Esophagus mucosa (tissue), 1 donor: ENCODE measurements around the gene CAMK2B. TPM values are rescaled to one million over a fixed set of nuclear protein-coding genes. Genes with fewer than 3 reads are reported as not detected.

Source experiments
- total RNA-seq: library from RNA; stranded (reverse); gene quantifications from one replicate; pipeline ENCODE4 v1.2.4, GENCODE V29; 2023
- donor health status: DM: yes; HTN: yes; CAD: no.

The CAMK2B gene
- total RNA-seq, 1 donor from 2014 or later: 1.1 TPM

Other genes with a start within 250 kb of the CAMK2B start
- 14.8 TPM for gene POLM, start 243.1 kb downstream of the CAMK2B start, total RNA-seq
- 6.7 TPM for gene AEBP1, start 221.2 kb downstream of the CAMK2B start, total RNA-seq
- gene POLD2, start 202.0 kb downstream of the CAMK2B start, total RNA-seq: 104 TPM
- gene MYL7, start 184.3 kb downstream of the CAMK2B start, total RNA-seq: not detected
- not detected for gene GCK, start 136.2 kb downstream of the CAMK2B start, total RNA-seq
- gene YKT6, start 124.6 kb downstream of the CAMK2B start, total RNA-seq: 65.2 TPM
- gene NUDCD3, start 165.1 kb upstream of the CAMK2B start, total RNA-seq: 68.9 TPM
- gene NPC1L1, start 215.7 kb upstream of the CAMK2B start, total RNA-seq: not detected
- gene DDX56, start 248.3 kb upstream of the CAMK2B start, total RNA-seq: 51.8 TPM